Activated naive CD4-positive, alpha-beta T cell treated with Interleukin-2 at 50 U/mL for 16 hours (primary cell): ENCODE measurements around the gene SCAMP1.
"Not testable (repeated sequence)": the region's sequence is repeated elsewhere in the genome, so short reads cannot be mapped to it uniquely, and the experiment has no call there.

Experiments
- DNase-seq: peaks from one replicate; pipeline ENCODE4 v3.0.0-alpha.2; 2020

Gene SCAMP1

DNA sequence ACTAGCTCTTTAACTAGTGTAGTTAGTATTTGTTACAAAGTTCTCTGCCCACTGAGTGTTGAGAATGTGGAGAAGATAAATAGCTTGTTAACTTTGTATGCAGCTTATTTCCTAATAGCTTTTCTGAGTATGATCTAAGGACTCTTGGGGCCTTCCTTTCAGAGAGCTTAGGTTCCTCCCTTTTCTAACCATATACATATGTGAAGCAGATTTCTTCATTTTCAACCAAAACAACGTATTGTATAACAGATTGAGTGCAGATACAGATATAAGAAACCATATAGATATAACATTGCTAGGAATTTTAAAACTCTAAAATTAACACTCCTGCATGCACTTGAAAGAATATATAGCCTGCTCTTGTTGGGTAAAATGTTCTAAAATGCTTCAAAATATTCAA lies 70.4 kb downstream of the SCAMP1 start:
- DNase-seq, result no peak

DNA sequence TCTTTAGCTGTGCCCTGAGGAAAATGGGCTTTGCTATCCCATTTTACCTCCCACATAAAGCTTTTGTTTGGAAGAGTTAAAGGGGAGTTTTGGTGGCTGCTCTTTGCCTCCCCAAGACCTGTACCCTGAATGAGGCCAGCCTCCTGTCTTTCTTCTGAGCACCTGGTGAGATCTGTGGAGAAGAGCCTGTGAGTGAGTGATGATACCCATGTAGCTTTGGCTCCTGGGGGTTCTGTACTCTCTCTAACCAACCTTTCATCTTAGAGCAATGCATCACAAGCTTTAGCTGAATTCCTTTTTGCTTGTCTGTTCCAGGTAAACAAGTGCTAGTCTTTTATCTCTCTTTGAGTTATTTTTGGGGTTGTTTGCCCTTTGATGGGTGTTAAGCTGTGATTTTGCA lies 73.6 kb downstream of the SCAMP1 start:
- no peak for DNase-seq

GRCh38 chr5:78447775-78448424 lies 87.5 kb downstream of the SCAMP1 start:
- no peak for DNase-seq

DNA sequence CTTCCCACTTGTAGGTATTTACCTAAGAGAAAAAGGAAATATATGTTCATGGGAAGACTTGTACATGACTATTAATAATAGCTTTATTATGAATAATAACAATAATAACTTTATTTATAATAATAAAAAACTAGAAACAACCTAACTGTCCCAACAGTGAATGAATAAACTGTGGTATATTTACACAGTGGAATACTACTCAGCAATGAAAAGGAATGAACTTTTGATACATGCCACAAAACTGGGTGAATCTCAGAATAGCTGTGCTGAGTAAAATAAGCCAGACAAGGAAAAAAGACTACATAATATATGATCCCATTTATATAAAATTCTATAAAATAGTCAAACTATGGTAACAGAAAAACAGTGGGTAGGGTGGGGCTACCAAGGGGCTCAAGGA lies 88.7 kb downstream of the SCAMP1 start:
- no peak for DNase-seq

DNA sequence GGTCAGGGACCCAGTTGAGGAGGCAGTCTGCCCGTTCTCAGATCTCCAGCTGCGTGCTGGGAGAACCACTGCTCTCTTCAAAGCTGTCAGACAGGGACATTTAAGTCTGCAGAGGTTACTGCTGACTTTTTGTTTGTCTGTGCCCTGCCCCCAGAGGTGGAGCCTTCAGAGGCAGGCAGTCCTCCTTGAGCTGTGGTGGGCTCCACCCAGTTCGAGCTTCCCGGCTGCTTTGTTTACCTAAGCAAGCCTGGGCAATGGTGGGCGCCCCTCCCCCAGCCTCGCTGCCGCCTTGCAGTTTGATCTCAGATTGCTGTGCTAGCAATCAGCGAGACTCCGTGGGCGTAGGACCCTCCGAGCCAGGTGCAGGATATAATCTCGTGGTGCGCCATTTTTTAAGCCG lies 97.1 kb downstream of the SCAMP1 start:
- DNase-seq, result not testable (repeated sequence)

DNA sequence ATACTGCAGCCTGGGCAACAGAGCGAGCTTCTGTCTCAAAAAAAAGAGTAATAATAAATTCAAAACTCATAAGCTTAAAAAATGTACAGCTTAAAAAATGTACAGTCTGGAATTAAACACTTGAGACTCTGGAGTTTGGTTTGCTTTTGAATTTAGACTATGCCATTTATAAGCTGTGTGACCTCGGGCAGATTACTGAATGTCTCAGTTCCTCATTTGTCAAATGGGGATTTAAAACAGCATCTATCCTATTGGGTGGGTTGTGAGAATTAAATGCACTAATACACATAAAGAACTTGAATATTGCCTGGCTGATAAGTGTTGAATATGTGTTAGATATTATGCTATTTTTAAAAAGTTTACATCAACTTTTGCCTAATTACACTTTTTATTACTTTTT lies 98.4 kb downstream of the SCAMP1 start:
- DNase-seq, result no peak

GRCh38 chr5:78467140-78467539 lies 106.7 kb downstream of the SCAMP1 start:
- no peak for DNase-seq

DNA sequence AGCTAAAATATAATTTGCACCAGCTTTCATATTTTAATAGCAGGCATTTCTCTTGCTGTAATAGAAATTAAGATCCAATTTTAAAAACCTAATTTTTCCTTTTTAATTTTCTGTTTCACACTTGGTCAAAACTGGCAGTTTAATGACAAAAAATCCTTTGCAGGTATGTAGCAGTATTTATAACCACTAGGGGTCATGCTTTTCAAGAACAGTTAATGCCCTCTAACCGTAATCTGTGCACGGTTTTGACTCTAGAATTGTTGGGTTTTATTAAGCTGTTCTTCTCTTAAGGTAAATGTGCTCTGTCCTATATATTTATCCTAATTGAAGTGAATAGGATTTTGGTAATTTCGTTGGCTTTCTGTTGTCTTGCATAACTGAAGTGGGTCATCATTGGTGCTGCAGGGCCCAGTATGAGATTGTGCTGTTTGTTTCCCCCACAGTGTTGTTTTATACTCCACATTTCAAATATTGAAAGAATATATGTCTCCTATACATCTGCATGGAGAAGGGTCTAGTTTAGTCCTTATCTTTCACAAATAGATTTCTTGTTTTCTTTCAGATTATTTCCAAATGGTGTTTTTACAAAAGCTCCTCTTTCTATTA lies 107.4 kb downstream of the SCAMP1 start:
- DNase-seq, result no peak

GRCh38 chr5:78471896-78472295 lies 111.5 kb downstream of the SCAMP1 start:
- DNase-seq, result no peak

GRCh38 chr5:78472469-78473106 lies 112.2 kb downstream of the SCAMP1 start:
- no peak for DNase-seq

DNA sequence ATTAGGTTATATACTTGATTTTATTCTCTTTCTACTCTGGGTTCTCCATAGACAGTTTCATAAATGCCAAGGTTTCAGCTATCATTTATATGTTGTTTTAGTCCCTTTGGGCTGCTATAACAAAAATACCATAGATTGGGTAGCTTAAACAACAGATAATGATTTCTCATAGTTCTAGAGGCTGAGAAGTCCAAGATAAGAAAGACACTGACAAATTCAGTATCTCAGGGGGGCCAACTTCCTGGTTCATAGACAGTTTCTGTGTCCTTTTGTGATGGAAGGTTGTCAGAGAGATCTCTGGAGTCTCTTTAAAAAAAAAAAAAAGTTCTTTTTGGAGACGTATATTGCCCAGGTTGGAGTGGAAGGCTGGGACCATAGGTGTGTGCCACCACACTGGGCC lies 113.3 kb downstream of the SCAMP1 start:
- DNase-seq, result no peak

- no peak for DNase-seq
Measured at GRCh38 chr5:78475370-78475769, 115.0 kb downstream of the SCAMP1 start.

- no peak for DNase-seq
Measured at GRCh38 chr5:78476795-78477194, 116.4 kb downstream of the SCAMP1 start.

DNA sequence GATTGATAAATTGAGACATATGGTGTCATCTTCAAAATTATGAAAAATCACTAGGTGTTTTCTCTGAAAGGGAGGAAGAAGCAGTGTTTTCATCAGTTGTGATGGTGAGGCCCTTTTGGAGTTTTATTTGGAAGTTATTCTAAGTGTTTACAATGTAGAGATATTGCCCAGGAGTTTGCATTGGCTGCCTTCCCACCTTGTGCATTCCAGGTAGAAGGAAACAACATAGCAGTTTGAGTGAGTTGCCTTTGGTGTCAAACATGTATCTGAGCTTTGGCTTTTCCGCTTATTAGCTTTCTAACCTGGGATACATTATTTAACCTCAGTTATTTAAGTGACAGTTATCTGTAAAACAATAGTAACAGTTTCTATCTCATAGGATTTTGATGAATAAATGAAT lies 122.5 kb downstream of the SCAMP1 start:
- no peak for DNase-seq

GRCh38 chr5:78483809-78484521 lies 123.5 kb downstream of the SCAMP1 start:
- no peak for DNase-seq

DNA sequence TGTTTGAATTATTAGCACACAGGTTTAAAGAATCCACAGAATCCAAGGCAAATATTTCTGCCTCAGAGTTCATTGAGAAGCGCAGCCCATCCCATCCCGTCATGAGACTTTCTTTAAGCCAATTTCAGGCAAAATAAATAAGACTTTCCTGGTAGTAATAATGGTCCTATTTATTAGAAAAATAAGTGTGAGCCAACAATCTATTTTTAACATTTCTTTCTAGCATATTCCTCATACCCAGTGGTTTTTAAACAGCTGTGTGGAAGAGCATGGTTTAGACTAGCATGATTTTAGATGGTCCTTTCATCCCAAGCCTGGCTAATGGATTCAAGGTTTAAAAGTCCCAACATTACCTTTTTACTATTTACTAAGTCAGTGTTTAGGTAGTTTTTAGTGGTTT lies 125.8 kb downstream of the SCAMP1 start:
- no peak for DNase-seq

DNA sequence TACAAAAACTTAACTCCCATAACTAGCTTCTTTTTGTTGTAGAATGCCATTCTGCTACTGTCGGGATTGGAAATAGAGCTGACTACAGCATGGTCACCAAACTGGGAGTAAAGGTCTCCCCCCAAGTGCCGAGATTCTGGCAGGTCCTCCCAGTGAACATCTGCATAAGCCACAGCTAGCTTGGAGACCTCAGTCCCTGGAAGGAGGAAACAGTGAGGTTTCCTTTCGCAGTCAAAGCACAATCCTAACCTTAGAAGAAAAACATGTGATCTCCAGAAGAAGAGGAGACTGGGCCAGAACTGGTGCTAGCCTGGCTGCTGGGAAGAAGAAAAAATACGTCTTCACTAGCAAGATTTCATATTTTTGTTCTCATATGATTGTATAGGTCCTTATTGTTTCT lies 127.4 kb downstream of the SCAMP1 start:
- no peak for DNase-seq

DNA sequence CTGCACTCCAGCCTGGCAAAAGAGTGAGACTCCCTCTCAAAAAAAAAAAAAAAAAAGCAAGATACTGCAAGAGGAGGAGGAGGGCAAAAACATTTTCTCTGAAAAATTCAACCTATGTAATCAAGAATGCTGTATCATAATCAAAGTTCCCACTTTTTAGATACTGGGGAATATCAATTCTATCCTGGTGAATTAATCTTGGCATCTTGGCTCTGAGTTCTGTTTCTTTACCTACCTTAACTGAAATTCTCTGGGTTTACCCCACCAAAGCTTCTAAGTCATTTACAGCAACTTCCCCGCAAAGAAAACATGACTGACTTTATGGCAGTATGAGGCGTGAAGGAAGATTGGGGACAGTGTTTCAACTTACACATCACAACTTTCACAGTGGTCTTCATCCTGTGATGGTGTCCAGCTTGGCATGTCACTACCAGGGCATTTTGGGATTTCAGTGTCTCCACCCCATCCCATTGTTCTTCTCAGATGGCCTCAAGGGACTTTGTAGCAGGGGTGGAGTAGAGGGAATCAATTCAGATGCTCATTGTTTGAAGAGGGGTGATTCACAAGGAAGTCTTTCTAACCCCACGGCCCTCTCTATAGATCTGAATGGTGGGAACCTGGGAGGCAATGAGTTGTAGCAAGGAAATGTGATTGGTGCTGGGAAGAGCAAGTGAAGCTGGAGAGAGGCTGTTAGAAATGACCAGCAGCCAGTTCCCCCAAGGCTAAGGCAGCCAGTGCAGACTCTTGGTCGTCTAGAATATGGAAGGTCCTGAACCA lies 130.5 kb downstream of the SCAMP1 start:
- DNase-seq, result no peak

GRCh38 chr5:78492224-78492623 lies 131.8 kb downstream of the SCAMP1 start:
- no peak for DNase-seq

GRCh38 chr5:78492650-78493049 lies 132.2 kb downstream of the SCAMP1 start:
- DNase-seq, result no peak

- no peak for DNase-seq
Measured at GRCh38 chr5:78495800-78496199, 135.4 kb downstream of the SCAMP1 start.

DNA sequence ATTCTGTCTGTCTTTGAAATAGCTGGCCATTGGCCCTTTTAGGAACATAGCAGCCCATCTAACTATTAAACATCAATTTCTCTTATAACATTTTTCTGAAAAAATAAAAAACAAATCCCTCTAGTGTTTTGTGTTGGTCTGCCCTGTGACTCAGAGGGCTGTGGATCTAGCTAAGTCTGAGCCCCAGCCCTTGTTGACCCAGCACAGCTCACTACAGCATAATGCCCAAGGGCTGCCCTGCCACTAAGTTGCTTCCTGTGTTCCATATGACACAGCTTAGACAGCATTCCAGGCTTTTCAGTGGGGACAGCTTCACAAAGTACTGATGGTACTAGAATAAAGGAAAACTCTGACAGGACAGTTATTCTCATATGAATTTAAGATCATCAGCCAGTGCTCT lies 136.0 kb downstream of the SCAMP1 start:
- DNase-seq, result no peak
